HUES6 (cell line): ENCODE measurements around the gene TMBIM6.

Experiments
- H3K27ac ChIP-seq: 2 replicates; pipeline ENCODE4 v1.7.0; 2013; ENCODE audit warnings: low read depth, mild to moderate bottlenecking, low read length, inconsistent platforms
- H3K27me3 ChIP-seq: 2 replicates; pipeline ENCODE4 v1.6.1; 2013; ENCODE audit warnings: low read length; ENCODE audit not compliant: control insufficient read depth, insufficient read depth
- H3K36me3 ChIP-seq: 2 replicates; pipeline ENCODE4 v1.6.1; 2013; ENCODE audit warnings: low read length; ENCODE audit not compliant: control insufficient read depth, insufficient read depth
- H3K4me1 ChIP-seq: 2 replicates; pipeline ENCODE4 v1.6.1; 2013; ENCODE audit warnings: low read length; ENCODE audit not compliant: control insufficient read depth, insufficient read depth
- H3K4me3 ChIP-seq: 2 replicates; pipeline ENCODE4 v1.5.1; 2013; ENCODE audit warnings: low read depth, low read length
- H3K9ac ChIP-seq: one replicate; pipeline ENCODE4 v1.6.1; 2013; ENCODE audit warnings: mild to moderate bottlenecking, low read length
- H3K9me3 ChIP-seq: 2 replicates; pipeline ENCODE4 v1.6.1; 2013; ENCODE audit warnings: low read depth, low read length; ENCODE audit not compliant: control insufficient read depth, insufficient read depth

Gene TMBIM6, protein sequence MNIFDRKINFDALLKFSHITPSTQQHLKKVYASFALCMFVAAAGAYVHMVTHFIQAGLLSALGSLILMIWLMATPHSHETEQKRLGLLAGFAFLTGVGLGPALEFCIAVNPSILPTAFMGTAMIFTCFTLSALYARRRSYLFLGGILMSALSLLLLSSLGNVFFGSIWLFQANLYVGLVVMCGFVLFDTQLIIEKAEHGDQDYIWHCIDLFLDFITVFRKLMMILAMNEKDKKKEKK

DNA sequence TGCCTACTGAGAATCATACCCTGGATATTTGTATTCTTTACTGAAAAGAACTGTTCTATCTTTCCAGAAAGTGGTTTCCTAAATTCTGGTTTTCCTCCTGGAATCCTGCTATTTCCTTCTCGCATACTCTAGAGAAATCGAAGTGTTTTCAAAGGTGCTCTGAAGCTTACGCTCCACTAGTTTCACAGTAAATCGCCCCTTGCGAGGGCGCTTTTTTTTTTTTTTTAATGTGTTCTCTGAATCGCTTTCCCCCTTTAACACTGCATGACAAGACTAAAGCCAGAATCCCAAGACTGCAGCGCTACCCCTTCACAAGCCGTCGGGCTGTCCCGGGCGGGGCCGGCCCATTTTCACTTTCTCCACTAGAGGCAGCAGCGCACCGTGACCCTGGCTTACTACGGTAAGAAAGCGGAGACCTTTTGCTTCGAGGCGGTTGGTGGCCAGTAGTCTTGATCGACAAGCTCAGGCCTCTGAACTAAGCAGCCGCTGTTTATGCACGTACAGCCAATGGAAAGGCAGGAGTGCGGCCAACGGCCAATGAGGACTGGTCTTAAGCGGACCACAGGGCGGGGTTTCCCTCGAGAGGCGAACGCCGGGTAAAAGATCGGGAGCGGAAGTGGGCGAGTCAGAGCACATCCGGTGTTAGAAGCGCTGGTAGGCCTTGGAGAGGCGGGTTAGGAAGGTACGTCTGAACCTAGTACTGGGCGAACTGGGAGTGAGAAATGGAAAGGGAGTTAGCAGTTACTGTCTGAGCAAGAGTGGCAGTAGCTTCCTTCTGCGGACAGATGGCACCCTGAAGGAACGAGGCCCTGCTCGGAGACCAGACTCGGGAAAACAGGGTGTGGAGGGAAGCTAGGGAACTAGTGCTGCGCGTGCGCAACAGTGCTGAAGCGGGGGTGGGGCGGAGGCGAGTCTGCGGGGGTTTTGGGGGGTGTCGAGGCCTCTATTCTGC, at the start of gene TMBIM6:
TSS of gene TMBIM6 (plus strand) at position 628 of the 952 bp plus-strand sequence. CDS start 10,937 bp downstream, outside the sequence.
- no peaks in the 10 kb centered on the region for H3K9me3 ChIP-seq
- H3K9ac ChIP-seq, result peak within 1 kb of the TSS; percentile 84
- H3K4me3 ChIP-seq, result peak within 1 kb of the TSS; percentile 77
- H3K27ac ChIP-seq, result peak within 1 kb of the TSS; percentile 38; the same call in 1 of the 2 replicates
- H3K4me1 ChIP-seq, result no peaks in the 10 kb centered on the region; the same call in 1 of the 2 replicates
- peaks cover 11% of the 10 kb centered on the region for H3K36me3 ChIP-seq
- no peaks in the 10 kb centered on the region for H3K27me3 ChIP-seq

DNA sequence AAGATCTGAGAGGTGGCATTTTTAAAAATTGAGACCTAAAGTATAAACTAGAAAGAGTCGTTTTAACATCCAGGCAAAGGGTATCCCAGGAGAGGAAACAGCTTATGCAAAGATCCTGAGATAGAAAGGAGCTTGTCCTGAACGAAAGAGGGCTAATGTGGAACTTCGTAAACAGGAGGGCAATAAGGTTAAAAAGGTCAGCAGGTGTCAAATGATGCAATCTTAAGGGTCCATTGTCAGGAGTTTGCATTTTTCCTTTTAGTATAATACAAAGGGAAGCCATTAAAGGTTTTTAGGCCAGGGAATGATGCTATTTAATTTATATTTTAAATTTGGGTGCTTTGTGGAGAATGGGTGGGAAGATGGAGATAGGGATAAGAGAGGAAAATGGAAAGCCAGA, 48.5 kb upstream of the TMBIM6 start:
- Histone ChIP-seq H3K4me1 (peaks cover 33% of the 10 kb centered on the region), H3K4me3 (no peak overlapping the region), H3K27me3 (no peaks in the 10 kb centered on the region), H3K27ac (no peak overlapping the region), H3K9me3 (no peaks in the 10 kb centered on the region), H3K9ac (no peak overlapping the region), H3K36me3 (no peaks in the 10 kb centered on the region)

DNA sequence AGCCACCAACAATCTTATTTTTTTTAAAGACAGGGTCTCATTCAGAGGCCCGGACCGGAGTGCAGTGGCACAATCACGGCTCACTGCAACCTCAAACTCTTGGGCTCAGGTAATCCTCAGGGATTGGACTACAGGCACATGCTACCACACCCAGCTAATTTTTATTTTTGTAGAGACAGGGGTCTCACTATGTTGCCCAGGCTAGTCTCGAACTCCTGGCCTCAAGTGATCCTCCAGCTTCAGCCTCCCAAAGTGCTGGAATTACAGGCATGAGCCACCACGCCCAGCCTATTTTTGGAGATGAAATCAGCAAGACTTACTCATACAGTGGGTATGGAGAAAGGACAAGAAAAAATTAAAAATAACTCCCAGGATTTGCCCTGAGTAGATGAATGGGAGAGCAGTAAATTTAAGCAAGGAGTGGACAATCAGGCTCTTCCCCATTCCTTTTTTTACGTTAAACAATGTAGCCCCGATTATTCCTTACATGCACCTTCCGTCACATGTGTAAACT, 47.4 kb upstream of the TMBIM6 start:
- Histone ChIP-seq H3K4me3 (no peak overlapping the region), H3K36me3 (no peaks in the 10 kb centered on the region), H3K27me3 (no peaks in the 10 kb centered on the region), H3K9ac (no peak overlapping the region), H3K9me3 (no peaks in the 10 kb centered on the region), H3K4me1 (peaks cover 45% of the 10 kb centered on the region), H3K27ac (no peak overlapping the region)

DNA sequence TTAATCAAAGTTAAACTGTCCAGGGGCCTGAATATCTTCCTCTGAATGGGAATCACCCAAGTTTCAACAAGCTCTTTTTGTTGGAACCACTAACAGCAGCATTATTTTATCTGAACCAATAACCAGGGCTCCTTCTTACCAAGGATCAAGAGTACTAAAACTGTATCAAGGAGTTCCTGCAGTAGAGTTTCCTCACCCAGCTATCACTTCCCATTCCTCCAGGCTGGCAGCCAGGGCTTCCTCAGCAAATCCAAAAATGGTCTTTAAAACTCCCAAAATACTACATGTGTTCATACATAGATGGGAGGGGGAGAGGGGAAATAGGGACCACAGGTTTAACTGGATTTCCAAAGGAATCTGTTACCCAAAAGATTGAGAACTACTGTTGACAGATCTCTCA, 44.6 kb upstream of the TMBIM6 start:
- Histone ChIP-seq H3K27ac (no peak overlapping the region), H3K36me3 (no peaks in the 10 kb centered on the region), H3K27me3 (no peaks in the 10 kb centered on the region), H3K4me3 (no peak overlapping the region), H3K9ac (no peak overlapping the region), H3K4me1 (peaks cover 46% of the 10 kb centered on the region), H3K9me3 (no peaks in the 10 kb centered on the region)

DNA sequence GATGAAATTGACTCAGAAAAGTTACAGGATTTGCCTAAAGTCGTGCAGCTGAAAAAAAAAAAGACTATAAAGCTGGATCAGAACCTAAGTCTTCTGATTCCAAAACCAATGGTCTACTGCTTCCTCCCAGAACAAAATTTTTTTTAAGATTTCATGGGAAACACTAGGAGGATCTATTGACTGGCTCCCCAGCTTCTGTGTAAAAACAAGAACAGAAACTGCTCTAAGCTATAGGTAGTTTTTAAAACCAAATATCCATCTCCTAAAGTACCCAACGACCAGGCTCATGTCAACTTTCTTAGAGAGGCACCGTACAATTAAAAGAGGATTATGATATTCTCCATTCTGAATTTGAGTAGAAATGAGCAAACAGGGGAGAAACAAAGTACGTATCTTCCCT, 43.5 kb upstream of the TMBIM6 start:
- Histone ChIP-seq H3K9ac (peak overlapping the region; percentile 44), H3K4me3 (peak overlapping the region; percentile 54), H3K27ac (peak overlapping the region; percentile 73), H3K4me1 (peaks cover 48% of the 10 kb centered on the region), H3K36me3 (no peaks in the 10 kb centered on the region), H3K9me3 (no peaks in the 10 kb centered on the region), H3K27me3 (no peaks in the 10 kb centered on the region)

DNA sequence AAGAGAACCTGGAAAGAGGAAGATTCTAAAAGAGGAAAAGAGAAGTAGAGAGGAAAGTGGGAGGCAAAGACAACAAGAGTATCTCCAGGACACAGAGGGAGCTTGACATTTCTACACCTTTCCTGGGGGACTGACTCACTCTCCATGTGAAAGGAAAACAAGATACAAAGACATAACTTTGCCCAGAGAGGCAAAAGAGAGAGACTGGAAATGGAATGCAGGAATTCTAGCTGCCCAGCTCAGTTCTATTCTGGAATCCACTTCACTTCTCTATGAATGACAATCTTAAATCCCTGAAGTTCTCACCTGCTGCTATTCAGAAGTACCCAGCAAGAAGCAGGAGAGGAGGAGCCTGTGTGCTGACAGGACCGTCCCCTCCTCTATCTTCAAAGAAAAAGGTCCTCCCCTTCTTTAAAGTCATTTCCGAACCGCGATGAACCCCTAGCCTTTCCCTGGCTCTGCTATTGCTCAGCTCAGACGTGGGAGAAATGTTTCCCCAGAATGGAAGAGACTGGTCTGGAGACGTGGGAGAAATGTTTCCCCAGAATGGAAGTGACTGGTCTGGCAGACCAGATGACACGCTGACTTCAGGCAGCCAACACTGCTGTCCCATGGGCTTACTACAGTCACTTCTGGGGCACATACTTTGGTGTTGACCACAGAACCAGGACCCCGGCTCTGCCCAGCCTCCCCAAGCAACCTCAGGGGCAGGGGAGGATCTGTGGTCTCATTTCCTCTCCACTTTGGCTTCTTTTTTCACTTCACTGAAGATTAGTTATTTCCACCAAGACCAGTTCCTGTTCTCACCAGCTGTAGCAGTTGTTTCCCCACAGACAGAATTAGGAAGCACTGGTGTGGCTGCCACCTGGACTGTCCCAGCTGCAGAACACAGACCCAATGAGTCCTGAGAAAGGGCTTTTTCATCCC, 42.5 kb upstream of the TMBIM6 start:
- Histone ChIP-seq H3K27me3 (no peaks in the 10 kb centered on the region), H3K4me3 (peak overlapping the region; percentile 54), H3K4me1 (peaks cover 53% of the 10 kb centered on the region), H3K9me3 (no peaks in the 10 kb centered on the region), H3K9ac (peak overlapping the region; percentile 56), H3K36me3 (no peaks in the 10 kb centered on the region), H3K27ac (peak overlapping the region; percentile 73)

DNA sequence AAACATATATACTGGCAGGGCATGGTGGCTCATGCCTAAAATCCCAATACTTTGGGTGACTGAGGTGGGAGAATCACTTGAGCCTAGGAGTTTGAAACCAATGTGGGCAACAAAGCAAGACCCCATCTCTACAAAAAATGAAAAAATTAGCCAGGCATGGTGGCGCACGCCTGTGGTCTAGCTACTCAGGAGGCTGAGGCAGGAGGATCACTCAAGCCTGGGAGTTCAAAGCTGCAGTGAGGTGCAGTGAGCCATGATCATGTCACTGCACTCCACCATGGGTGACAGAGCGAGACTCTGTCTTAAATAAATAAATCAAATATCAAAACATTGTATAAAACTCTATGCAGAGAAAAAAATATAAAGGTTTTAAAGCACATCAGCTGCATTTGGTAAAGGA, 39.3 kb upstream of the TMBIM6 start:
- no peak overlapping the region for H3K9ac ChIP-seq
- H3K4me1 ChIP-seq, result peaks cover 63% of the 10 kb centered on the region
- H3K36me3 ChIP-seq, result no peaks in the 10 kb centered on the region
- no peaks in the 10 kb centered on the region for H3K9me3 ChIP-seq
- H3K27me3 ChIP-seq, result no peaks in the 10 kb centered on the region
- no peak overlapping the region for H3K27ac ChIP-seq
- H3K4me3 ChIP-seq, result no peak overlapping the region

DNA sequence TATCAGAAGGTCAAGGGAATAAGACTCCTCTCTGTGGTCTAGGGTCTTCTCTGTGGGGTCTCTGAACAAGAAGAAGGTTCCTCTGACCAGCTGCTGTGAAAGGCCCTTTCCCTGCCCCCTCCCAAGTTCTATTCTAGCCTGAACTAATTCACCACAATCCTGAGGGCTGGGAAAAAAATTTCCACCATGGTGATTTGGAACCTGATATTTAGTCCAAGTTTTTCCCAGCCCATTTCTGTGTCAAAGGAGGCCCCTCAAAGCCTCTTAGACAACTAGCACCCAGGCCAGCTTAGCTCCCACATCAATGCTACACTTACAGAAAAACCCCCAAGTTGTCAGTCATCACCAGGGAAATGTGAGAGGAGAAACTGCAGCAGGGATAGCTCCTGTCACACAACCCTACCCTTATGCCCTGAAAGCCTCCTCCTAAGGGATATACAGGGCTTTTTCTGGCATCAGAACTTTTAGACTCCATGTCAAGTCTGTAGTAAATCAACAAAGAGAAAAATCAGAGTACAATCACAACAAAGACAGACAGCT, 38.6 kb upstream of the TMBIM6 start:
- Histone ChIP-seq H3K27ac (no peak overlapping the region), H3K9me3 (no peaks in the 10 kb centered on the region), H3K27me3 (peaks cover 2% of the 10 kb centered on the region), H3K4me3 (no peak overlapping the region), H3K4me1 (peaks cover 55% of the 10 kb centered on the region), H3K9ac (no peak overlapping the region), H3K36me3 (no peaks in the 10 kb centered on the region)

DNA sequence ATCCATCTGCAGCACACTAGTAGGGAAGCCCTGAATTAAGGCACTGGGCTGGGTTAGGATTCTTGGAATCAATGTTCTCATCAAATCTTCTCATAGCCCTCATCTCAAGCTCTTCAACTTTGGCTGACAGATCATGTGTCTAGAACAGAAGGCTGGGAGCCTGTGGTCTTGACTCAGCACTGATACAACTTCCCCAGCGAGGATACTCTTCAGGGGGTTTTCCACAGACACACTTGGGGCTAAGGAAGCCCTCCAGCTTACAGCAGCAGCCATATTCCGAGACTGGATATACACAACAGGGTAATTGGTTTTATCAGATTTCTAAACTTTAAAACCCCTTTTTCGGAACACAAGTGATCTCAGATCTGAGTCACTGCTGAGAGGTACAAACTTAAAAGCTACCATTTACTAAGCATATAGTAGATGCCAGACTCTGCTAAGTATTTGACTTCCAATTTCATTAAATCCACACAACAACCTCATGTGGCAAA, 37.7 kb upstream of the TMBIM6 start:
- no peak overlapping the region for H3K27ac ChIP-seq
- no peak overlapping the region for H3K9ac ChIP-seq
- no peaks in the 10 kb centered on the region for H3K36me3 ChIP-seq
- no peaks in the 10 kb centered on the region for H3K9me3 ChIP-seq
- H3K4me1 ChIP-seq, result peaks cover 46% of the 10 kb centered on the region
- H3K4me3 ChIP-seq, result no peak overlapping the region
- peaks cover 11% of the 10 kb centered on the region for H3K27me3 ChIP-seq

DNA sequence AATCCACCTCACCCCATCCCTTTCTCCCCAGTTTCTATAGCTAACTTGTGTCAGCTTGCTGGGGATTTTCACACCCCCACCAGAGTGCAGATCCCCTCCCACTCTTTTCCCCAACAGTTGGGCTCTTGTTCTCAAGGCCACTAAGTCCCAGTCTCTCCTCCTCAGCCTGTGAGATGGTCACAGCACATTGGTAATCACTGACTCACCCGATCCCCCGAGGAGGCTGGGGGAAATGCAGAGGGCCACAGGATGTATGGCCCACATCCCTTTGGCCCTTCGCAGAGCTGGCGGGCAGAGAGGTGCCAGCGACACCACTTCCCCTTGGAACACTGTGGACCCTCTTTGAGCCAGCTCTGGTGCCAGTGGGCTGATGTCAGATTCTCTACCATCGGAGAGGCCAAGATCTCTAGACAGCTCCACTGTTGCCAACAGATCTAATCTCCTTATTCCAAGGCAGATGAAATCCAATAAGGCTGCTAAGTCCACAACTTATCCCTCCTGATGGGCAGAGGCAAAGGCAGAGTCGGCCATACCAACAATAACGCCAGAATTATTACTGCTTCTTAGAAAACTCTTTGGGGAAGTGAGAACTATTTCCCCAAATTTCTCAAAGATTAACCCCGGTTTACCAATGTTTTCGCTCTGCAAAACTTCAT, 35.8 kb upstream of the TMBIM6 start:
- H3K9ac ChIP-seq, result peak overlapping the region; percentile 80
- H3K4me3 ChIP-seq, result peak overlapping the region; percentile 91

More for the DNA sequence above, 35.8 kb upstream of the TMBIM6 start:
- H3K4me1 ChIP-seq, result peaks cover 34% of the 10 kb centered on the region
- peaks cover 26% of the 10 kb centered on the region for H3K27me3 ChIP-seq
- no peak overlapping the region for H3K27ac ChIP-seq
- H3K36me3 ChIP-seq, result no peaks in the 10 kb centered on the region
- H3K9me3 ChIP-seq, result no peaks in the 10 kb centered on the region
